Measurements from ENCODE around the gene PRM2.

DNA sequence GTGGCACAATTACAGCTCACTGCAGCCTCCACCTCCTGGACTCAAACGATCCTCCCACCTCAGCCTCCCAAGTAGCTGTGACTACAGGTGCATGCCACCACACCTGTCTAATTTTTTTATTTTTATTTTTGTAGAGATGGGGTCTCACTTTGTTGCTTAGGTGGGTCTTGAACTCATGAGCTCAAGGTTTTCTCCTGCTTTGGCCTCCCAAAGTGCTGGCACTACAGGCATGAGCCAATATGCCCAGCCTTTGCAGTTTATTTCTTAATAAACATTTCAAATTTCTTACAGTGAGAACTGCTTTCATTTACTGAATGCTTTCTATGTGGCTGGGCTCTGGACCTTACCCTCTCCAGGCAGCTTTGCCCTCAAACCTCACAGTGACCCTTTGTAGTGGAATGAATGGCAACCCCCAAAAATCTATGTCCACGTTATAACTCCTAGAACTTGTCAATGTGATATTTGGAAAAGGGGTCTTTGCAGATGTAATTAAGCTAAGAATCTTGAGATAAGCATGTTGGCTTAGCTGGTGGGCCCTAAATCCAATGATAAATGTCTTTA, 5.6 kb downstream of the PRM2 start:
- TF ChIP-seq POLR2AphosphoS5 (IDR thresholded peaks at IDR 0.05; ENCODE audit: low read depth) (no peak), EZH2 (IDR thresholded peaks at IDR 0.05; ENCODE audit: low read depth, unreplicated experiment) (no peak), CREB1 (CRISPR knock-in tag; IDR thresholded peaks at IDR 0.05; ENCODE audit: low read depth) (no peak), EZH2phosphoT487 (IDR thresholded peaks at IDR 0.05; ENCODE audit: unreplicated experiment) (no peak), JUNB (IDR thresholded peaks at IDR 0.05; ENCODE audit: unreplicated experiment) (no peak), ZNF331 (CRISPR knock-in tag; IDR thresholded peaks at IDR 0.05; ENCODE audit: low read depth) (no peak), ZNF114 (CRISPR knock-in tag; IDR thresholded peaks at IDR 0.05) (no peak), STAT1 (IDR thresholded peaks at IDR 0.05; ENCODE audit: unreplicated experiment) (no peak), NANOG (IDR thresholded peaks at IDR 0.05; ENCODE audit: borderline replicate concordance) (no peak)
- TF ChIP-seq, protein P1, sequence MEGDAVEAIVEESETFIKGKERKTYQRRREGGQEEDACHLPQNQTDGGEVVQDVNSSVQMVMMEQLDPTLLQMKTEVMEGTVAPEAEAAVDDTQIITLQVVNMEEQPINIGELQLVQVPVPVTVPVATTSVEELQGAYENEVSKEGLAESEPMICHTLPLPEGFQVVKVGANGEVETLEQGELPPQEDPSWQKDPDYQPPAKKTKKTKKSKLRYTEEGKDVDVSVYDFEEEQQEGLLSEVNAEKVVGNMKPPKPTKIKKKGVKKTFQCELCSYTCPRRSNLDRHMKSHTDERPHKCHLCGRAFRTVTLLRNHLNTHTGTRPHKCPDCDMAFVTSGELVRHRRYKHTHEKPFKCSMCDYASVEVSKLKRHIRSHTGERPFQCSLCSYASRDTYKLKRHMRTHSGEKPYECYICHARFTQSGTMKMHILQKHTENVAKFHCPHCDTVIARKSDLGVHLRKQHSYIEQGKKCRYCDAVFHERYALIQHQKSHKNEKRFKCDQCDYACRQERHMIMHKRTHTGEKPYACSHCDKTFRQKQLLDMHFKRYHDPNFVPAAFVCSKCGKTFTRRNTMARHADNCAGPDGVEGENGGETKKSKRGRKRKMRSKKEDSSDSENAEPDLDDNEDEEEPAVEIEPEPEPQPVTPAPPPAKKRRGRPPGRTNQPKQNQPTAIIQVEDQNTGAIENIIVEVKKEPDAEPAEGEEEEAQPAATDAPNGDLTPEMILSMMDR (conservative IDR thresholded peaks at IDR 0.05; ENCODE audit: low read depth in 2 of 2) = no peak
- TF ChIP-seq, protein P2, sequence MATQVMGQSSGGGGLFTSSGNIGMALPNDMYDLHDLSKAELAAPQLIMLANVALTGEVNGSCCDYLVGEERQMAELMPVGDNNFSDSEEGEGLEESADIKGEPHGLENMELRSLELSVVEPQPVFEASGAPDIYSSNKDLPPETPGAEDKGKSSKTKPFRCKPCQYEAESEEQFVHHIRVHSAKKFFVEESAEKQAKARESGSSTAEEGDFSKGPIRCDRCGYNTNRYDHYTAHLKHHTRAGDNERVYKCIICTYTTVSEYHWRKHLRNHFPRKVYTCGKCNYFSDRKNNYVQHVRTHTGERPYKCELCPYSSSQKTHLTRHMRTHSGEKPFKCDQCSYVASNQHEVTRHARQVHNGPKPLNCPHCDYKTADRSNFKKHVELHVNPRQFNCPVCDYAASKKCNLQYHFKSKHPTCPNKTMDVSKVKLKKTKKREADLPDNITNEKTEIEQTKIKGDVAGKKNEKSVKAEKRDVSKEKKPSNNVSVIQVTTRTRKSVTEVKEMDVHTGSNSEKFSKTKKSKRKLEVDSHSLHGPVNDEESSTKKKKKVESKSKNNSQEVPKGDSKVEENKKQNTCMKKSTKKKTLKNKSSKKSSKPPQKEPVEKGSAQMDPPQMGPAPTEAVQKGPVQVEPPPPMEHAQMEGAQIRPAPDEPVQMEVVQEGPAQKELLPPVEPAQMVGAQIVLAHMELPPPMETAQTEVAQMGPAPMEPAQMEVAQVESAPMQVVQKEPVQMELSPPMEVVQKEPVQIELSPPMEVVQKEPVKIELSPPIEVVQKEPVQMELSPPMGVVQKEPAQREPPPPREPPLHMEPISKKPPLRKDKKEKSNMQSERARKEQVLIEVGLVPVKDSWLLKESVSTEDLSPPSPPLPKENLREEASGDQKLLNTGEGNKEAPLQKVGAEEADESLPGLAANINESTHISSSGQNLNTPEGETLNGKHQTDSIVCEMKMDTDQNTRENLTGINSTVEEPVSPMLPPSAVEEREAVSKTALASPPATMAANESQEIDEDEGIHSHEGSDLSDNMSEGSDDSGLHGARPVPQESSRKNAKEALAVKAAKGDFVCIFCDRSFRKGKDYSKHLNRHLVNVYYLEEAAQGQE (IDR thresholded peaks at IDR 0.05; ENCODE audit: unreplicated experiment) = no peak
- TF ChIP-seq, protein P3, sequence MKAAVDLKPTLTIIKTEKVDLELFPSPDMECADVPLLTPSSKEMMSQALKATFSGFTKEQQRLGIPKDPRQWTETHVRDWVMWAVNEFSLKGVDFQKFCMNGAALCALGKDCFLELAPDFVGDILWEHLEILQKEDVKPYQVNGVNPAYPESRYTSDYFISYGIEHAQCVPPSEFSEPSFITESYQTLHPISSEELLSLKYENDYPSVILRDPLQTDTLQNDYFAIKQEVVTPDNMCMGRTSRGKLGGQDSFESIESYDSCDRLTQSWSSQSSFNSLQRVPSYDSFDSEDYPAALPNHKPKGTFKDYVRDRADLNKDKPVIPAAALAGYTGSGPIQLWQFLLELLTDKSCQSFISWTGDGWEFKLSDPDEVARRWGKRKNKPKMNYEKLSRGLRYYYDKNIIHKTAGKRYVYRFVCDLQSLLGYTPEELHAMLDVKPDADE (IDR thresholded peaks at IDR 0.05) = no peak
